Activated CD4-positive, alpha-beta T cell treated with anti-CD3 and anti-CD28 coated beads, Interleukin-2, amount 10 ng/mL, durations not matched to agents 24 days and 14 days (primary cell): ENCODE measurements around the gene LDLRAD4. TPM values are rescaled to one million over a fixed set of nuclear protein-coding genes. Genes with fewer than 3 reads are reported as not detected.
A peak's percentile ranks its signal among the peaks of the same experiment; 100 is the strongest.

Experiments
- DNase-seq: peaks from one replicate; pipeline ENCODE4 v3.0.0; 2022
- H3K27ac Mint-ChIP-seq: one replicate; pipeline ENCODE4 v1.8.0; 2022; ENCODE audit warnings: mild to moderate bottlenecking, mixed read lengths
- H3K27me3 Mint-ChIP-seq: one replicate; pipeline ENCODE4 v1.8.0; 2022; ENCODE audit warnings: mixed read lengths
- H3K36me3 Mint-ChIP-seq: one replicate; pipeline ENCODE4 v1.8.0; 2022; ENCODE audit warnings: low read depth, mild to moderate bottlenecking, mixed read lengths
- H3K4me1 Mint-ChIP-seq: one replicate; pipeline ENCODE4 v1.8.0; 2021; ENCODE audit warnings: mixed read lengths
- H3K4me3 Mint-ChIP-seq: one replicate; pipeline ENCODE4 v1.8.0; 2022; ENCODE audit warnings: mild to moderate bottlenecking, moderate library complexity, mixed read lengths
- H3K9me3 Mint-ChIP-seq: one replicate; pipeline ENCODE4 v1.8.0; 2021; ENCODE audit warnings: mixed read lengths
- intact Hi-C: fragments of 100-400 bp; cut with micrococcal nuclease; formaldehyde crosslinking; loops from one replicate; pipeline ENCODE4 v1.15.1; 2023
- total RNA-seq: library from RNA; stranded (reverse); gene quantifications from 2 replicates; pipeline ENCODE4 v1.2.3, GENCODE V29; 2022

Gene LDLRAD4
- total RNA-seq, 1 donor from 2014 or later: 36.5 TPM

- no peak for DNase-seq
- Mint-ChIP-seq H3K4me1 (peaks cover 15% of the 10 kb centered on the region), H3K36me3 (no peaks in the 10 kb centered on the region), H3K4me3 (no peak overlapping the region), H3K9me3 (no peaks in the 10 kb centered on the region), H3K27me3 (peaks cover 36% of the 10 kb centered on the region), H3K27ac (no peak overlapping the region)
- intact Hi-C loops: loop anchor here (5.0 kb wide), 2 partner anchors 222 to 288 kb away; partner anchors contain the start of gene CEP192
These were observed 4.0 kb upstream of the LDLRAD4 start for GRCh38 chr18:13214609-13215008.

GRCh38 chr18:13216092-13216582 lies 2.4 kb upstream of the LDLRAD4 start:
- peak overlapping the region; percentile 79 for H3K4me3 Mint-ChIP-seq
- peaks cover 30% of the 10 kb centered on the region for H3K4me1 Mint-ChIP-seq
- peaks cover under 1% of the 10 kb centered on the region for H3K36me3 Mint-ChIP-seq
- H3K27ac Mint-ChIP-seq: peak overlapping the region; percentile 84
- no peaks in the 10 kb centered on the region for H3K9me3 Mint-ChIP-seq
- peaks cover 38% of the 10 kb centered on the region for H3K27me3 Mint-ChIP-seq
- intact Hi-C loops: loop anchor here (1.0 to 5.0 kb wide), 12 partner anchors 50 to 585 kb away; partner anchors contain the start of genes CEP192, FAM210A and RNMT
- DNase-seq: peak; percentile 85

- H3K27me3 Mint-ChIP-seq: peaks cover 39% of the 10 kb centered on the region
- DNase-seq: peak; percentile 87
- intact Hi-C loops: loop anchor here (1.0 to 5.0 kb wide), 13 partner anchors 49 to 584 kb away; partner anchors contain the start of genes CEP192, FAM210A and RNMT
- H3K36me3 Mint-ChIP-seq: peaks cover 2% of the 10 kb centered on the region
- peaks cover 33% of the 10 kb centered on the region for H3K4me1 Mint-ChIP-seq
- H3K9me3 Mint-ChIP-seq: no peaks in the 10 kb centered on the region
- H3K27ac Mint-ChIP-seq: peak overlapping the region; percentile 84
- peak overlapping the region; percentile 79 for H3K4me3 Mint-ChIP-seq
These were observed 1.7 kb upstream of the LDLRAD4 start for GRCh38 chr18:13216711-13217465.

- Mint-ChIP-seq H3K9me3 (no peaks in the 10 kb centered on the region), H3K27ac (no peak overlapping the region), H3K4me1 (peaks cover 35% of the 10 kb centered on the region), H3K36me3 (peaks cover 4% of the 10 kb centered on the region), H3K27me3 (peaks cover 37% of the 10 kb centered on the region), H3K4me3 (peak overlapping the region; percentile 79)
- DNase-seq: peak; percentile 88
- intact Hi-C loops: loop anchor here (1.0 to 5.0 kb wide), 8 partner anchors 73 to 583 kb away; partner anchors contain the start of genes CEP192, FAM210A and RNMT
These were observed 1.0 kb upstream of the LDLRAD4 start for GRCh38 chr18:13217466-13217961.

- intact Hi-C loops: loop anchor here (1.0 to 5.0 kb wide), 9 partner anchors 73 to 583 kb away; partner anchors contain the start of genes CEP192, FAM210A and RNMT
- no peak overlapping the region for H3K27ac Mint-ChIP-seq
- H3K4me3 Mint-ChIP-seq: peak overlapping the region; percentile 83
- peaks cover 4% of the 10 kb centered on the region for H3K36me3 Mint-ChIP-seq
- no peak for DNase-seq
- H3K4me1 Mint-ChIP-seq: peaks cover 37% of the 10 kb centered on the region
- peaks cover 37% of the 10 kb centered on the region for H3K27me3 Mint-ChIP-seq
- H3K9me3 Mint-ChIP-seq: no peaks in the 10 kb centered on the region
These were observed 591 bp upstream of the LDLRAD4 start for GRCh38 chr18:13217971-13218367.

GRCh38 chr18:13218997-13219396 lies 437 bp downstream of the LDLRAD4 start:
- Mint-ChIP-seq H3K36me3 (peaks cover 4% of the 10 kb centered on the region), H3K9me3 (no peaks in the 10 kb centered on the region), H3K4me1 (peaks cover 37% of the 10 kb centered on the region), H3K27ac (peak overlapping the region; percentile 49), H3K27me3 (peaks cover 36% of the 10 kb centered on the region), H3K4me3 (peak overlapping the region; percentile 83)
- DNase-seq: no peak
- intact Hi-C loops: loop anchor here (1.0 to 5.0 kb wide), 3 partner anchors 214 to 283 kb away; partner anchors contain the start of gene CEP192

- Mint-ChIP-seq H3K27ac (peak overlapping the region; percentile 48), H3K36me3 (peaks cover 4% of the 10 kb centered on the region), H3K27me3 (peaks cover 30% of the 10 kb centered on the region), H3K9me3 (no peaks in the 10 kb centered on the region), H3K4me3 (peak overlapping the region; percentile 83), H3K4me1 (peaks cover 37% of the 10 kb centered on the region)
- intact Hi-C loops: loop anchor here (5.0 kb wide), 2 partner anchors 227 to 283 kb away; partner anchors contain the start of gene CEP192
- DNase-seq: no peak
These were observed 1.1 kb downstream of the LDLRAD4 start for GRCh38 chr18:13219593-13220159.

GRCh38 chr18:13220361-13220991 lies 1.9 kb downstream of the LDLRAD4 start:
- no peak for DNase-seq
- Mint-ChIP-seq H3K4me3 (peak overlapping the region; percentile 57), H3K9me3 (no peaks in the 10 kb centered on the region), H3K27me3 (peaks cover 25% of the 10 kb centered on the region), H3K27ac (no peak overlapping the region), H3K36me3 (peaks cover 4% of the 10 kb centered on the region), H3K4me1 (peaks cover 37% of the 10 kb centered on the region)
- intact Hi-C loops: no loop called here

- no peak overlapping the region for H3K27ac Mint-ChIP-seq
- no peak for DNase-seq
- intact Hi-C loops: loop anchor here (1.0 kb wide), 1 partner anchor 70 kb away; no protein-coding TSS in a partner anchor
- no peak overlapping the region for H3K4me3 Mint-ChIP-seq
- H3K9me3 Mint-ChIP-seq: no peaks in the 10 kb centered on the region
- peaks cover 5% of the 10 kb centered on the region for H3K36me3 Mint-ChIP-seq
- peaks cover 15% of the 10 kb centered on the region for H3K27me3 Mint-ChIP-seq
- peaks cover 29% of the 10 kb centered on the region for H3K4me1 Mint-ChIP-seq
These were observed 3.6 kb downstream of the LDLRAD4 start for GRCh38 chr18:13221869-13222855.

GRCh38 chr18:13222856-13223281 lies 4.3 kb downstream of the LDLRAD4 start:
- no peaks in the 10 kb centered on the region for H3K9me3 Mint-ChIP-seq
- peaks cover 29% of the 10 kb centered on the region for H3K4me1 Mint-ChIP-seq
- peaks cover 9% of the 10 kb centered on the region for H3K36me3 Mint-ChIP-seq
- no peak for DNase-seq
- H3K27ac Mint-ChIP-seq: no peak overlapping the region
- H3K4me3 Mint-ChIP-seq: no peak overlapping the region
- intact Hi-C loops: loop anchor here (1.0 kb wide), 1 partner anchor 69 kb away; no protein-coding TSS in a partner anchor
- peaks cover 15% of the 10 kb centered on the region for H3K27me3 Mint-ChIP-seq

GRCh38 chr18:13223311-13224143 lies 5.0 kb downstream of the LDLRAD4 start:
- Mint-ChIP-seq H3K4me3 (no peak overlapping the region), H3K27ac (no peak overlapping the region), H3K27me3 (peaks cover 15% of the 10 kb centered on the region), H3K9me3 (no peaks in the 10 kb centered on the region), H3K36me3 (peaks cover 9% of the 10 kb centered on the region), H3K4me1 (peaks cover 29% of the 10 kb centered on the region)
- no peak for DNase-seq
- intact Hi-C loops: no loop called here

- peaks cover 15% of the 10 kb centered on the region for H3K4me1 Mint-ChIP-seq
- peaks cover 9% of the 10 kb centered on the region for H3K36me3 Mint-ChIP-seq
- intact Hi-C loops: no loop called here
- no peak for DNase-seq
- peaks cover 11% of the 10 kb centered on the region for H3K27me3 Mint-ChIP-seq
- H3K4me3 Mint-ChIP-seq: no peak overlapping the region
- H3K9me3 Mint-ChIP-seq: no peaks in the 10 kb centered on the region
- no peak overlapping the region for H3K27ac Mint-ChIP-seq
These were observed 6.7 kb downstream of the LDLRAD4 start for GRCh38 chr18:13225261-13225660.
